Esophagus squamous epithelium (tissue), 4 donors: ENCODE results near the gene CORIN.

ENCODE experiments used
- CTCF ChIP-seq, 6 experiments: fragments of 450-650 bp in 4 of 6; fragments of 200-600 bp in 2 of 6; sonication (generic) in 2 of 6; IDR thresholded peaks; one replicate each; pipeline ENCODE4 v1.5.1; 2016 to 2019; ENCODE audit warnings: antibody characterized with exemption in 6 of 6, mild to moderate bottlenecking in 4 of 6, moderate library complexity in 4 of 6
- POLR2A ChIP-seq, 4 donors: fragments of 450-650 bp; IDR thresholded peaks; one replicate each; pipeline ENCODE4 v1.6.1; 2017; ENCODE audit warnings: antibody characterized with exemption in 4 of 4, mild to moderate bottlenecking in 4 of 4, moderate library complexity in 3 of 4

DNA sequence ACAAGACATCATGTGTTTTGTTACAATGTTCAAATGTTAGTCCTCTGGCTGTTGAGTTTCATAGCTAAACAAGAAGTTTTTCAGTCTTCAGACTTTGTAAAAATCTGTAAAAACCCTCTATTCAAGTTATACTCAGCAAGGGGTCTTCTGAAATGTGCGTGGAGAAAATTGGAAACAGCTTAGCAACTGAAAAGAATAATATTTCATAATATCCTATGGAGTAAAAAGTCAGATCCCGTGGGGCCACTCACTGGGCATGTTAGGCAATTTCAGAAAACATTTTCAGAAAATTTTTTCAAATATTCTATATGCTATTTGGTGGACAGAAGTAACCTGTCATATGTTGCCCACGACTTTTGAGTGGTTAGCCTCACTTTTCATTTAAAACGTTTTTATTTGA is 118.3 kb downstream of the CORIN start:
- no peak for TF ChIP-seq CTCF (IDR thresholded peaks at IDR 0.05)
- no peak for TF ChIP-seq POLR2A (IDR thresholded peaks at IDR 0.05)
